HL-60 (cell line): ENCODE data around the gene CDH7.

Experiments
- GABPA ChIP-seq: IDR thresholded peaks from 2 replicates; pipeline ENCODE4 v1.6.1; 2012; ENCODE audit warnings: low read depth
- POLR2AphosphoS5 ChIP-seq: IDR thresholded peaks from 2 replicates; pipeline ENCODE4 v1.6.1; 2012; ENCODE audit warnings: low read depth
- TF ChIP-seq, protein P1 (sequence below): IDR thresholded peaks from one replicate; pipeline ENCODE4 v1.5.1; 2011; ENCODE audit warnings: low read length, control low read depth, inconsistent platforms; ENCODE audit not compliant: insufficient read depth
- TF ChIP-seq, protein P2 (sequence below): IDR thresholded peaks from 2 replicates; pipeline ENCODE4 v1.6.1; 2012; ENCODE audit warnings: low read depth; ENCODE audit not compliant: insufficient replicate concordance

DNA sequence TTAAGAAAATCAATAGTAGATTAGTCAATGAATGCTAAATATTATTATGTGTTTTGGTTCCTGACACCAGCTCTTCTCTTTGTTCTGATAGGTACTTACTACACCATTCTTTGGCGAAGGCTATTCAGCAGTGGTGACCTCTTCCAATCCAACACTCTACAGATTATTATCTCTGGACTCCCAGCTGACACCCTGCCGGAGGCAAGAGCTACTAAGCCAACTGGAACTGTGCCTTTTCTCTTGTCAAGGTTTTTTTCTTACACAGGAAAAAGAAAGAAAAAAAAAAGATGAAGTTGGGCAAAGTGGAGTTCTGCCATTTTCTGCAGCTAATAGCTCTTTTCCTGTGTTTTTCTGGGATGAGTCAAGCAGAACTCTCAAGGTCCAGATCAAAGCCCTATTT, 11.7 kb downstream of the CDH7 start:
- TF ChIP-seq, protein P1, sequence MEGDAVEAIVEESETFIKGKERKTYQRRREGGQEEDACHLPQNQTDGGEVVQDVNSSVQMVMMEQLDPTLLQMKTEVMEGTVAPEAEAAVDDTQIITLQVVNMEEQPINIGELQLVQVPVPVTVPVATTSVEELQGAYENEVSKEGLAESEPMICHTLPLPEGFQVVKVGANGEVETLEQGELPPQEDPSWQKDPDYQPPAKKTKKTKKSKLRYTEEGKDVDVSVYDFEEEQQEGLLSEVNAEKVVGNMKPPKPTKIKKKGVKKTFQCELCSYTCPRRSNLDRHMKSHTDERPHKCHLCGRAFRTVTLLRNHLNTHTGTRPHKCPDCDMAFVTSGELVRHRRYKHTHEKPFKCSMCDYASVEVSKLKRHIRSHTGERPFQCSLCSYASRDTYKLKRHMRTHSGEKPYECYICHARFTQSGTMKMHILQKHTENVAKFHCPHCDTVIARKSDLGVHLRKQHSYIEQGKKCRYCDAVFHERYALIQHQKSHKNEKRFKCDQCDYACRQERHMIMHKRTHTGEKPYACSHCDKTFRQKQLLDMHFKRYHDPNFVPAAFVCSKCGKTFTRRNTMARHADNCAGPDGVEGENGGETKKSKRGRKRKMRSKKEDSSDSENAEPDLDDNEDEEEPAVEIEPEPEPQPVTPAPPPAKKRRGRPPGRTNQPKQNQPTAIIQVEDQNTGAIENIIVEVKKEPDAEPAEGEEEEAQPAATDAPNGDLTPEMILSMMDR: no peak
- TF ChIP-seq, protein P2, sequence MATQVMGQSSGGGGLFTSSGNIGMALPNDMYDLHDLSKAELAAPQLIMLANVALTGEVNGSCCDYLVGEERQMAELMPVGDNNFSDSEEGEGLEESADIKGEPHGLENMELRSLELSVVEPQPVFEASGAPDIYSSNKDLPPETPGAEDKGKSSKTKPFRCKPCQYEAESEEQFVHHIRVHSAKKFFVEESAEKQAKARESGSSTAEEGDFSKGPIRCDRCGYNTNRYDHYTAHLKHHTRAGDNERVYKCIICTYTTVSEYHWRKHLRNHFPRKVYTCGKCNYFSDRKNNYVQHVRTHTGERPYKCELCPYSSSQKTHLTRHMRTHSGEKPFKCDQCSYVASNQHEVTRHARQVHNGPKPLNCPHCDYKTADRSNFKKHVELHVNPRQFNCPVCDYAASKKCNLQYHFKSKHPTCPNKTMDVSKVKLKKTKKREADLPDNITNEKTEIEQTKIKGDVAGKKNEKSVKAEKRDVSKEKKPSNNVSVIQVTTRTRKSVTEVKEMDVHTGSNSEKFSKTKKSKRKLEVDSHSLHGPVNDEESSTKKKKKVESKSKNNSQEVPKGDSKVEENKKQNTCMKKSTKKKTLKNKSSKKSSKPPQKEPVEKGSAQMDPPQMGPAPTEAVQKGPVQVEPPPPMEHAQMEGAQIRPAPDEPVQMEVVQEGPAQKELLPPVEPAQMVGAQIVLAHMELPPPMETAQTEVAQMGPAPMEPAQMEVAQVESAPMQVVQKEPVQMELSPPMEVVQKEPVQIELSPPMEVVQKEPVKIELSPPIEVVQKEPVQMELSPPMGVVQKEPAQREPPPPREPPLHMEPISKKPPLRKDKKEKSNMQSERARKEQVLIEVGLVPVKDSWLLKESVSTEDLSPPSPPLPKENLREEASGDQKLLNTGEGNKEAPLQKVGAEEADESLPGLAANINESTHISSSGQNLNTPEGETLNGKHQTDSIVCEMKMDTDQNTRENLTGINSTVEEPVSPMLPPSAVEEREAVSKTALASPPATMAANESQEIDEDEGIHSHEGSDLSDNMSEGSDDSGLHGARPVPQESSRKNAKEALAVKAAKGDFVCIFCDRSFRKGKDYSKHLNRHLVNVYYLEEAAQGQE: no peak
- TF ChIP-seq POLR2AphosphoS5: no peak
- TF ChIP-seq GABPA: no peak
